ENCODE results near the gene BAZ2A.

GRCh38 chr12:56658921-56659320, 28.8 kb upstream of the BAZ2A start:
- TF ChIP-seq POLR2A (IDR thresholded peaks at IDR 0.05; ENCODE audit: low read length), result no peak
- TF ChIP-seq GATA1 (IDR thresholded peaks at IDR 0.05; ENCODE audit: low read depth, low read length), result no peak
